K562 (cell line): ENCODE results near the gene HEPACAM2. TPM values are rescaled to one million over a fixed set of nuclear protein-coding genes. Genes with fewer than 3 reads are reported as not detected.
A peak's percentile ranks its signal among the peaks of the same experiment; 100 is the strongest.

Source experiments
- ARID1B ChIP-seq: fragments of 450-650 bp; IDR thresholded peaks from 2 replicates; pipeline ENCODE4 v1.6.1; 2016; ENCODE audit warnings: antibody characterized with exemption, mild to moderate bottlenecking, inconsistent platforms
- ATF3 ChIP-seq, 2 experiments: fragments of 450-650 bp in 1 of 2; sonication (generic) in 1 of 2; formaldehyde crosslinking in 1 of 2; IDR thresholded peaks in 1 of 2; conservative IDR thresholded peaks in 1 of 2; 2 replicates each; pipeline versions ENCODE4 v1.6.1 to v1.8.1; 2016 to 2023; ENCODE audit warnings: mild to moderate bottlenecking in 2 of 2, moderate library complexity in 2 of 2, inconsistent platforms in 1 of 2, missing genetic modification reagents in 1 of 2
- CCNT2 ChIP-seq: IDR thresholded peaks from 2 replicates; pipeline ENCODE4 v1.6.1; 2011; ENCODE audit warnings: borderline replicate concordance, low read depth, mild to moderate bottlenecking, moderate library complexity, mixed read lengths, low read length; ENCODE audit not compliant: insufficient read length; ENCODE audit errors: extremely low read depth
- EHMT2 ChIP-seq: fragments of 450-650 bp; IDR thresholded peaks from 2 replicates; pipeline ENCODE4 v1.6.1; 2018; ENCODE audit warnings: antibody characterized with exemption
- IRF9 ChIP-seq: fragments of 450-650 bp; IDR thresholded peaks from 2 replicates; pipeline ENCODE4 v1.6.1; 2016; ENCODE audit warnings: missing biosample characterization, missing genetic modification characterization
- KHSRP ChIP-seq: fragments of 450-650 bp; IDR thresholded peaks from 2 replicates; pipeline ENCODE4 v1.6.1; 2017
- MED1 ChIP-seq: sonication (generic); formaldehyde crosslinking; IDR thresholded peaks from 2 replicates; pipeline ENCODE4 v1.8.1; 2023; ENCODE audit warnings: missing genetic modification reagents, borderline replicate concordance
- PBX2 ChIP-seq, 2 experiments: IDR thresholded peaks in 1 of 2; conservative IDR thresholded peaks in 1 of 2; 2 replicates each; pipeline ENCODE4 v1.6.1; 2016; ENCODE audit warnings: low read depth in 2 of 2, mild to moderate bottlenecking in 1 of 2, missing compliant biosample characterization in 1 of 2, missing genetic modification characterization in 1 of 2, moderate library complexity in 1 of 2
- RUNX1 ChIP-seq: sonication (generic); IDR thresholded peaks from 2 replicates; pipeline ENCODE4 v1.6.1; 2016; ENCODE audit warnings: antibody characterized with exemption, low read depth
- TFE3 ChIP-seq: fragments of 450-650 bp; formaldehyde crosslinking; IDR thresholded peaks from 2 replicates; pipeline ENCODE4 v1.4.0; 2020; ENCODE audit warnings: mild to moderate bottlenecking, mixed read lengths
- ZBTB2 ChIP-seq: fragments of 450-650 bp; IDR thresholded peaks from 2 replicates; pipeline ENCODE4 v1.6.1; 2016; ENCODE audit warnings: antibody characterized with exemption
- ZKSCAN8 ChIP-seq: fragments of 200-800 bp; sonication (Bioruptor generic); IDR thresholded peaks from 2 replicates; pipeline ENCODE4 v1.6.1; 2016; ENCODE audit warnings: missing genetic modification characterization, missing compliant biosample characterization
- ZNF384 ChIP-seq: IDR thresholded peaks from 2 replicates; pipeline ENCODE4 v1.6.1; 2012; ENCODE audit warnings: low read depth, low read length, improper control_type of control experiment
- ZNF609 ChIP-seq: sonication (generic); formaldehyde crosslinking; IDR thresholded peaks from 2 replicates; pipeline ENCODE4 v1.8.1; 2023; ENCODE audit warnings: missing genetic modification reagents, mild to moderate bottlenecking, borderline replicate concordance
- polyA plus RNA-seq, 8 experiments: library from polyadenylated mRNA; depleted of rRNA in 4 of 8; stranded (reverse) in 5 of 8; unstranded in 3 of 8; fragments of >200 nt; fragmentation: Nextera tagmentation in 2 of 8; fragmentation: Illumina TruSeq in 1 of 8; extraction: Ambion mirVana in 2 of 8; extraction: Trizol in 1 of 8; gene quantifications; 2 replicates each; pipeline versions ENCODE4 v1.2.1 to v1.2.3, GENCODE V29; 2011 to 2014; ENCODE audit warnings: inconsistent platforms in 1 of 8, missing spikeins in 1 of 8
- total RNA-seq, 7 experiments: library from RNA; depleted of rRNA in 6 of 7; stranded (reverse); fragments of >200 nt in 6 of 7; fragmentation: Illumina TruSeq in 2 of 7; extraction: Trizol in 2 of 7; gene quantifications; 2 replicates each; pipeline versions ENCODE4 v1.2.1 to v1.2.3, GENCODE V29; 2011 to 2021; ENCODE audit warnings: low replicate concordance in 1 of 7

The HEPACAM2 gene
- total and polyA plus RNA-seq, 9 of the 15 experiments (the other 6 are each of a cell fraction or from before 2014, with no cell fraction given), result 2.0 to 6.5 (median 3.9) TPM

GRCh38 chr7:93262535-93262934 lies 36.3 kb upstream of the HEPACAM2 start (continued):
- TF ChIP-seq RUNX1 (no peak), ATF3 (IDR thresholded peaks at IDR 0.05) (peak; percentile 81), ATF3 (CRISPR knock-in tag; conservative IDR thresholded peaks at IDR 0.05) (no peak), TFE3 (CRISPR knock-in tag) (no peak), PBX2 (CRISPR knock-in tag; IDR thresholded peaks at IDR 0.05; ENCODE audit: low read depth) (no peak), PBX2 (tag; conservative IDR thresholded peaks at IDR 0.05; ENCODE audit: low read depth) (peak; percentile 68), MED1 (CRISPR knock-in tag) (no peak), ARID1B (peak; percentile 90), EHMT2 (peak; percentile 43; the same call in 1 of the 2 replicates), KHSRP (no peak), ZNF384 (no peak), ZBTB2 (no peak), CCNT2 (peak; percentile 50), ZNF609 (CRISPR knock-in tag) (no peak), ZKSCAN8 (CRISPR knock-in tag) (no peak), IRF9 (no peak)
